NCI-H748 (cell line): ENCODE results near the gene BSDC1.

Source experiments
- DNase-seq: peaks from one replicate; lab custom pipeline; 2025; ENCODE audit not compliant: unreplicated experiment; lab: John Stamatoyannopoulos, UW

The BSDC1 gene

GRCh38 chr1:32337855-32338636 lies 56.2 kb downstream of the BSDC1 start:
- DNase-seq: peak; percentile 38

DNA sequence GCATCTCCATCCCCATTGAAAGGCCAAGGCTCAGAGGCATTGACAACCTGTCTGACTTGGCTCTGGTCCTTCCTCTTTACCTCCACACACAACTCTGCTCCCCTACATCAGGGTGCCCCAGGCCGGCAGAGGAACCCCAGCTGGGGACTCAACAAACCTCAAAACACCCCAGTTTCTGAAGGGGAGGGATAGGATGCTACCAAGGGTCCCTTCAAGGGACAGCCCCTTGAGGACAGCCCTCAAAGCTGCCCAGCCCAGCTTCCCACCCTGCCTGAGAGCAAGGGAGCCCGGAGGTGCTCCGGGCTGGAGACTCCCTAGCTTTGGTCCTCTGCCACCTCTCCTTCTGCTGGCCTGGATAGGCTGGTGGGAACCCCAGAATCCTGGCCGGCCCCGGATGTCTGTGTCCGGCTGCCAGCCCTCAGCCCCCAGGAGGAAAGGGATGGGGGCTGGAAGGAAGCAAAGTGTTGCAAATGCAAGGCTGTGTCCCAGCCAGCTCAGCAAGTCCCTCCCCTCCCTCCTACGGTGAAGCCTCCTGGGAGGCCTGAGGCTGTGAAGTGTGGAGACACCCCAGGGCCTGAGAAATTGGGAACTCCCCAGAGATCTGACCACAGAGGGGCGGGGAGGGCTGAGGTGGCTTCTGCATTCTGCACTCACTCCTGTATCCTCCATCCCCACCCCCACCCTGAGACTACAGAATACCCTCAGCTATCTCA lies 57.1 kb downstream of the BSDC1 start:
- DNase-seq: no peak

DNA sequence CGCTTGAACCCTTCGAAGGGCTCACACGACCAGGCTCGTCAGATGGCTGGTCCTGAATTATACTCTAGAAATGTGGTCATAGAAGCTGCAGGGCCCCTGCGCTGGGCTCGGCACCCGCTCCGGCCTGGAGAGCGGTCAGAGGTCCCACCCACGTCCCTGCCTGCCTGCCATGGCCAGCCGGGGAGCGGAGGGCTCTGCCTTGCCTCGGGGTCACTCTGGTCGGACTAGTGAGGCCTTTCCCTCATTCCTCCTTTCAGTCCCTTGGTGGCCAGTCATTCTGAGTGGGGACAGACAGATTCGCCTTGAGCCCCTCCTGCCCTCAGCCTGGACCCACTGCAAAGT lies 57.7 kb downstream of the BSDC1 start:
- DNase-seq: no peak

DNA sequence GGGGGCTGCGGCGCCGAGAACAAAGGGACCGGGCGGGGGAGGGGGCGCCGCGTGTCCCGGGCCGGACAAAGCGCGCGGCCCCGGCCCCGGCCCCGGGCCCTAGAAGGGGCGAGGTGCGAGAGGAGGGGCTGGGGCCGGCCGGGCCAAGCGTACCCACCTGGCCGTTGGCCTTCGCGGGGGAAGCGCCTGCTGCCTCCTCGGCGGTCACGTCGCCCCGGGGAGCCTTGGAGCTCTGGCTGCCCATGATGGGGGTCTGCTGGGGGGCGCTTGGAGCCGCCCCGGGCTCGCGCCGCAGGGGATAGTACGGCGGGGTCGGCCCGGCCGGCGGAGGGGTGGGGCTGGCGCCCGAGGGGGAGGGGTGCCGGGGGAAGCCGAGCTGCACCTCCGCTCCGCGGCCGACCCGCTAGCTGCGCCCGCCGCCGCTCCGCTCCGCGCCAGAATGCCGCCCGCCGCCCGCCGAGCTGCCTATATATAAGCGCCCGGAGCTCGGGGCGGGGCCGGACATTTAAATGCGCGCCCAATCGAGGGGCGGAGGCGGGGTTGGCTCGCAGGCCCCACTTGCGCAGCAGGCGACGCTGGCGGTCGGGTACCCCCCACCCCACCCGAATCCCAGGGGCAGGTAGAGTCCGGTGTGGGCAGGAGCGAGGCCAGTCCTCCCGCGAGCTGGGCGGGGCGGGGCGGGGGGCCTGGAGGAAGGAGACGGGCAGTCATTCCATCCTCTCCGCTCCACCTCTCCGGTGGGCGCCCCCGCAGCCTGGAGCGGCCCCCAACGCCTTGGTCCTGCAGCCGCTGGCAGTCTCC lies 58.3 kb downstream of the BSDC1 start, which contains the start of gene MARCKSL1:
TSS of gene MARCKSL1 (minus strand) at position 444 of the 801 bp plus-strand sequence. CDS start at position 244, 200 bp downstream.
- peak; percentile 81 for DNase-seq

- DNase-seq: no peak
Observed at GRCh38 chr1:32335535-32335789, 58.8 kb downstream of the BSDC1 start.

DNA sequence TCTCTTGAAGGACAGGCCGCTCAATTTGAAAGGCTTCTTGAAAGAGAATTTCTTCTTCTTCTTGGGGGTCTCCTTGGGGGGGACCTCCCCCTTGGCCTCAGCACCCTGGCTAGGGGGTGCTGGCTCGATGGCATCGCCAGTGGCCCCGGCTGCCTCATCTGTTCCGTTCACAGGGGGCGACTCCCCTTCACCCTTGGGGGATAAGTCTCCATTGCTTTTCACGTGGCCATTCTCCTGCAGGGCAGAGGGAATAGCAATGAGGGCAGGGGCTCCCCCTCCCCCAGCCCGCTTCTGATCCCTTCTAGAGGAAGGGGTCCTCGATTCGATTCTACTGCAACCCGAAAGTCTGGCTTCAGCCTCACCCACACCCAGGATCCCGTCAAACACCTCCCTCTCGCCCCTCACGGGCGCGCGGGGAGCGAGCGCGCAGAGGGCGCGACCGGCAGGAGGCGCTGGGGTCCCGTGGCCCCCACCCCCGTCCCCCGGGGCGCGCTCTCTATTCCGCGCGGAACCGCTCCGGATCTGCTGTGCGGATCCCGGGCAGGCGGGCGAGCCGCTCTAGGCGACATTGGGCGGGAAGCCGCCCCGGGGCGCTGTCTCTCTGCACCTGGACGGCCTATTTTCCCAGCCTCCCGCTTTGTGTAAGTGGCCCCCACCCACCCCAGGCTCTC lies 59.2 kb downstream of the BSDC1 start:
- peak; percentile 62 for DNase-seq

DNA sequence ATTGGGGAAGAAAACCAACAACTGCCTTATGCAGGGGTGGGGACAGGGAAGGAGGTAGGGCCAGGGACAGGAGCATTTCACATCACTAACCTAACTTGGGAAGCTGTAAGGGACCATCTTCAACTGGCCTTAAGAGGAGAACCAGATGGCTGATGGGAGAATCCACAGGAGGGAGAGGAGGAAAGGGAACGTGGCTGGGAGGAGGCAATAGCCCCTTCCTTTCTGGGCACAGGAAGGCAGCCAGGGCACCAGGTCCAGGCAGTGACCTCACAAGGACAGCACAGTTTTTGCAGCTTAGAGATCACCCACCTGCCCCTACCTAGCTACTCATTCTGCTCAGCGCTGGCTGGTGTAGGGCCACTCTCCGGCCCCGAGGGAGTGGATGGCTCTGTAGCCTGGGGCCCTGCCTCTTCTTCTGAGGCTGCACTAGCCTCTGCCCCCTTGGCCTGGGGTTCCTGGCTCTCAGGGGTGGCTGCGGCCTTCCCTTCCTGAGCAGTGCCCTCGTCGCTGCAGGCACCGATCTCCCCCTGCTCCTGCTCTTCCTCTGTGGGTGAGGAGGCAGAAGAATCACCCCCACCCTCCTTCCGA lies 59.9 kb downstream of the BSDC1 start:
- no peak for DNase-seq

- DNase-seq: no peak
Observed at GRCh38 chr1:32333251-32333963, 60.8 kb downstream of the BSDC1 start.

- peak; percentile 33 for DNase-seq
Observed at GRCh38 chr1:32332290-32333079, 61.8 kb downstream of the BSDC1 start.

DNA sequence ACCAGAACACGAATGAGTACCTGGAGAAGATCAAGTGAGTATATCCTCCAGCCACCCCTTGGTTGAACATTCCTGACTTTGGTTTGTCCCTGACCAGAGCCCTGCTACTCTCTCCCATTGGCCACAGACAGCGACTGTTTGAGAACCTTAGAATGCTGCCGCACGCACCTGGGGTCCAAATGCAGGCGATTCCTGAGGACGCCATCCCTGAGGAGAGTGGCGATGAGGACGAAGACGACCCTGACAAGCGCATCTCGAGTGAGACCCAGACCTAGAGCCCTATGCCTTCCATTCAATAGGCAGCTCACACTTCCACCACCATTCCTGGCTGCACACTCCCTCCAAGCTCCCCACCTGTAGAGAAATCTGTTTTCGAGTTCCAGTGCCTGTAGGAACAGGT lies 62.7 kb downstream of the BSDC1 start:
- no peak for DNase-seq

GRCh38 chr1:32330558-32331151 lies 63.6 kb downstream of the BSDC1 start:
- DNase-seq: no peak

DNA sequence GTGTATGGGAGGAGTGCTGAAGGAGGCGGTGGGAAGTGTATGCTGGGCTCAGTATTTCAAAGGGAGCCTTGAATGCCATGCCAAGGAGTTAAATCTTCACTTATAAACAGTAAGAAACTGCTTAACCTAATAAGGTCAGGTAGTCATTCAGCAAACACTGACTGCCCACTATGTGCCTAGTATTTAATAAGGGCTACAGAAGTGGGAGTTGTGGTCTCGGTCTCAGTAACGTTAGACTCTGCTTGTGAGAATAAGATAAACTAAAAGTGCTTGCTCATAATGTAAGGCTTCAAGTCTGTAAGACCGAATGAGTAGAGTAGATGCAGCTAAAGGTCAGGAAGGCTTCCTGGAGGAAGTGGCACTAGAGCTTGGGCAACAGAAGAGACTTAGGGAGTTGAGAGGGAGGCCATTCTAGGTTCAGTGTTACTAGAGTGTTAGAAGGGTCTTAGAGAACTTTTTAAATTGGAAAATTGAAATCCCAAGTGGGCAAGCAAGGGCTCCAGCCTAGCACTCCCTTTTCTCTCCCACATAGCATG lies 64.2 kb downstream of the BSDC1 start:
- no peak for DNase-seq

GRCh38 chr1:32327204-32327603 lies 67.0 kb downstream of the BSDC1 start:
- DNase-seq: no peak

DNA sequence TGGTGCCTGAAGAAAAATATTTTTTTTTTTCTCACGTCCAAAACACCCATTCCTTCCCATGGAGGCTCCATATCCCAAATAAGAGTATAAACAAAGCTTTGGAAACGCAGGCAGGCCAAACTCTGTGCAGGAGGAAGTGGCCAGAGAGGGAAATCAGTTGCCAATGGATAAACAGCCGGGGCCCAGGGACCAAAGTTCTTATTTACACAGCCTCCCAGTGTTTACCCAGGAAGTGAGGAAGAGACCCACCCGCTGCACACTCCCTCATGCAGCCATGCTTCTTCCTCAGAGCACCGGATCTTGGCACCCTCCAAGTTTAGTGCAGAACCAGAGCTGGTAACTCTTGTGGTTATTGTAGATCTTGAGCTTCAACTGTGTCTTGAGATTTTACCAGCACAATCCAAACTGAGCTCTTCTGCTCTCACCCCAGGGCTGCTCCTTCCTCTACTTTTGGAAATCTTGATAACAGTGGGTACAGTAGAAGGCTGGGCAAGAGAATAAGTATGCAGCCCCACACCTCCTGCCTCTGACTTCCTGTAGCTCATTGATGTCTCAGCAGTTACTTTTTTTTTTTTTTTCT lies 72.4 kb downstream of the BSDC1 start:
- DNase-seq: no peak

DNA sequence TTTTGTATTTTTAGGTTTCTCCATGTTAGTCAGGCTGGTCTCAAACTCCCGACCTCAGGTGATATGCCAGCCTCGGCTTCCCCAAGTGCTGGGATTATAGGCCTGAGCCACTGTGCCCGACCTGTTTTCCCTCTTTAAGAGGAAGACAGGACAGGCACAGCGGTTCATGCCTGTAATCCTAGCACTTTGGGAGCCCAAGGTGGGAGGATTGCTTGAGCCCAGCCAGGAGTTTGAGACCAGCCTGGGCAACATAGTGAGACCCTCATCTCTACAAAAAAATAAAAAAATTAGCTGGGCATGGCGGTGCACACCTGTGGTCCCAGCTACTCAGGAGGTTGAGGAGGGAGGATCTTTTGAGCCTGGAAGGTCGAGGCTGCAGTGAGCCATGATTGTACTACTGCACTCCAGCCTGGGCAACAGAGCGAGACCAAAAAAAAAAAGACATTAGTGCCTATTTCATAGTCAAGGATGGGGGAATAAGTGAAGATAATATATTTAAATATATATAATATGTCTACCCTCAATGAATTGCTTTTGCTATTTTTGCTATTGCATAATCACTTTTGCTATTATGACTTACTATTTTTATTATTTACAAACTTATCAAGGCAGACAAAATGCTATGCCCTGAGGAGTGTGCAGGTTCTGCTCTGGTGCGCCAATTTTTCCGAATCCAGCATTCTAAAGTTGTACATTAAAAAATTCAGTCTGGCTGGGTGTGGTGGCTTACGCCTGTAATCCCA lies 75.9 kb downstream of the BSDC1 start:
- no peak for DNase-seq

- no peak for DNase-seq
Observed at GRCh38 chr1:32316903-32317277, 77.4 kb downstream of the BSDC1 start.
